ENCODE measurements around the gene MAGEA4. TPM values are rescaled to one million over a fixed set of nuclear protein-coding genes. Genes with fewer than 3 reads are reported as not detected.

The MAGEA4 gene
- total and polyA plus RNA-seq, 2 donors: not detected

- Histone ChIP-seq H3K27me3 (ENCODE audit: control insufficient read depth in 2 of 2, insufficient read depth in 1 of 2, low read length in 1 of 2) (no peaks in the 10 kb centered on the region), H3K4me1 (ENCODE audit: control insufficient read depth in 2 of 2, insufficient read depth in 2 of 2, low read length in 2 of 2) (no peaks in the 10 kb centered on the region), H3K36me3 (ENCODE audit: control insufficient read depth in 2 of 2, insufficient read depth in 2 of 2, low read length in 1 of 2) (no peaks in the 10 kb centered on the region), H3K9me3 (ENCODE audit: control insufficient read depth in 2 of 2, insufficient read depth in 1 of 2, low read length in 1 of 2) (peaks cover 0 to 33% of the 10 kb centered on the region in 2 donors), H3K27ac (ENCODE audit: low read depth in 1 of 2, low read length in 1 of 2) (no peak overlapping the region), H3K4me3 (ENCODE audit: low read length in 2 of 2) (no peak overlapping the region)
- WGBS: 74% methylated on average over 6 of the region's 6 CpGs
- DNase-seq (ENCODE audit: low read depth in 6 of 9, low spot score in 9 of 9): no peak
These were observed 7.8 kb downstream of the MAGEA4 start for GRCh38 chrX:151920530-151920929.

GRCh38 chrX:151921292-151921691 lies 8.6 kb downstream of the MAGEA4 start:
- no peaks in the 10 kb centered on the region for H3K27me3 ChIP-seq (ENCODE audit: control insufficient read depth in 2 of 2, insufficient read depth in 1 of 2, low read length in 1 of 2)
- no peak overlapping the region for H3K27ac ChIP-seq (ENCODE audit: low read depth in 1 of 2, low read length in 1 of 2)
- 97% methylated on average over 10 of the region's 10 CpGs for WGBS
- DNase-seq (ENCODE audit: low read depth in 6 of 9, low spot score in 9 of 9): no peak
- H3K4me3 ChIP-seq (ENCODE audit: low read length in 2 of 2): no peak overlapping the region
- peaks cover 0 to 33% of the 10 kb centered on the region in 2 donors for H3K9me3 ChIP-seq (ENCODE audit: control insufficient read depth in 2 of 2, insufficient read depth in 1 of 2, low read length in 1 of 2)
- H3K4me1 ChIP-seq (ENCODE audit: control insufficient read depth in 2 of 2, insufficient read depth in 2 of 2, low read length in 2 of 2): no peaks in the 10 kb centered on the region
- no peaks in the 10 kb centered on the region for H3K36me3 ChIP-seq (ENCODE audit: control insufficient read depth in 2 of 2, insufficient read depth in 2 of 2, low read length in 1 of 2)

- H3K27ac ChIP-seq (ENCODE audit: low read depth in 1 of 2, low read length in 1 of 2): no peak overlapping the region
- no peaks in the 10 kb centered on the region for H3K4me1 ChIP-seq (ENCODE audit: control insufficient read depth in 2 of 2, insufficient read depth in 2 of 2, low read length in 2 of 2)
- H3K27me3 ChIP-seq (ENCODE audit: control insufficient read depth in 2 of 2, insufficient read depth in 1 of 2, low read length in 1 of 2): no peaks in the 10 kb centered on the region
- no peaks in the 10 kb centered on the region for H3K36me3 ChIP-seq (ENCODE audit: control insufficient read depth in 2 of 2, insufficient read depth in 2 of 2, low read length in 1 of 2)
- H3K4me3 ChIP-seq (ENCODE audit: low read length in 2 of 2): no peak overlapping the region
- 93% methylated on average over 5 of the region's 5 CpGs for WGBS
- peaks cover 0 to 33% of the 10 kb centered on the region in 2 donors for H3K9me3 ChIP-seq (ENCODE audit: control insufficient read depth in 2 of 2, insufficient read depth in 1 of 2, low read length in 1 of 2)
- DNase-seq (ENCODE audit: low read depth in 6 of 9, low spot score in 9 of 9): no peak
These were observed 9.2 kb downstream of the MAGEA4 start for GRCh38 chrX:151921866-151922265.

GRCh38 chrX:151922692-151923091 lies 10.0 kb downstream of the MAGEA4 start:
- WGBS: 97% methylated on average over 5 of the region's 5 CpGs

GRCh38 chrX:151923648-151924047 lies 11.0 kb downstream of the MAGEA4 start:
- H3K27me3 ChIP-seq (ENCODE audit: control insufficient read depth in 2 of 2, insufficient read depth in 1 of 2, low read length in 1 of 2): no peaks in the 10 kb centered on the region
- DNase-seq (ENCODE audit: low read depth in 6 of 9, low spot score in 9 of 9): no peak
- H3K9me3 ChIP-seq (ENCODE audit: control insufficient read depth in 2 of 2, insufficient read depth in 1 of 2, low read length in 1 of 2): peaks cover 0 to 33% of the 10 kb centered on the region in 2 donors
- H3K4me3 ChIP-seq (ENCODE audit: low read length in 2 of 2): no peak overlapping the region
- H3K36me3 ChIP-seq (ENCODE audit: control insufficient read depth in 2 of 2, insufficient read depth in 2 of 2, low read length in 1 of 2): no peaks in the 10 kb centered on the region
- 95% methylated on average over 6 of the region's 6 CpGs for WGBS
- H3K4me1 ChIP-seq (ENCODE audit: control insufficient read depth in 2 of 2, insufficient read depth in 2 of 2, low read length in 2 of 2): no peaks in the 10 kb centered on the region
- H3K27ac ChIP-seq (ENCODE audit: low read depth in 1 of 2, low read length in 1 of 2): no peak overlapping the region

More at GRCh38 chrX:151922692-151923091, 10.0 kb downstream of the MAGEA4 start:
- Histone ChIP-seq H3K27ac (ENCODE audit: low read depth in 1 of 2, low read length in 1 of 2) (no peak overlapping the region), H3K36me3 (ENCODE audit: control insufficient read depth in 2 of 2, insufficient read depth in 2 of 2, low read length in 1 of 2) (no peaks in the 10 kb centered on the region), H3K9me3 (ENCODE audit: control insufficient read depth in 2 of 2, insufficient read depth in 1 of 2, low read length in 1 of 2) (peaks cover 0 to 33% of the 10 kb centered on the region in 2 donors), H3K27me3 (ENCODE audit: control insufficient read depth in 2 of 2, insufficient read depth in 1 of 2, low read length in 1 of 2) (no peaks in the 10 kb centered on the region), H3K4me1 (ENCODE audit: control insufficient read depth in 2 of 2, insufficient read depth in 2 of 2, low read length in 2 of 2) (no peaks in the 10 kb centered on the region), H3K4me3 (ENCODE audit: low read length in 2 of 2) (no peak overlapping the region)
- DNase-seq (ENCODE audit: low read depth in 6 of 9, low spot score in 9 of 9): no peak

- no peak for DNase-seq (ENCODE audit: low read depth in 6 of 9, low spot score in 9 of 9)
- Histone ChIP-seq H3K36me3 (ENCODE audit: control insufficient read depth in 2 of 2, insufficient read depth in 2 of 2, low read length in 1 of 2) (no peaks in the 10 kb centered on the region), H3K27ac (ENCODE audit: low read depth in 1 of 2, low read length in 1 of 2) (no peak overlapping the region), H3K4me3 (ENCODE audit: low read length in 2 of 2) (no peak overlapping the region), H3K27me3 (ENCODE audit: control insufficient read depth in 2 of 2, insufficient read depth in 1 of 2, low read length in 1 of 2) (no peaks in the 10 kb centered on the region), H3K4me1 (ENCODE audit: control insufficient read depth in 2 of 2, insufficient read depth in 2 of 2, low read length in 2 of 2) (no peaks in the 10 kb centered on the region), H3K9me3 (ENCODE audit: control insufficient read depth in 2 of 2, insufficient read depth in 1 of 2, low read length in 1 of 2) (peaks cover 0 to under 1% of the 10 kb centered on the region in 2 donors)
- WGBS: 48% methylated on average over 4 of the region's 4 CpGs
These were observed 16.4 kb downstream of the MAGEA4 start for GRCh38 chrX:151929126-151929525.

DNA sequence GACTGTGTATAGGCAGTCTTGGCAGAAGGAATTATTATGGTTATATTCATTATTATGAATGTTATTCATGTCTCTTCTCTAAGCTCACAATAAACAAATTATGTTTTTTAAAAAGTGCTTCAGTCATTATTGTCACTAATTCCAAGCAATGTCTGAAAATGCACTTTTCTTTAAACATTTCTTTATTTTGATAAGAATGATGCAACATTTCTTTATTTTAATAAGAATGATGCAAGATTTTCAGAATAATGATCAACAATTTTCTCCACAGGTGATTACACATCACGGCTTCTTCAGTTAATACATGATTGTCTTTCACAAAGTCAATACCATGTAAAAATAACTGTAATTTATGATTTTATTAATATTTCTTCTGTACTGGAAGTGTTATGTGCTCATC lies 22.7 kb downstream of the MAGEA4 start:
- WGBS: 94% methylated on average over 1 of the region's 1 CpG
- H3K36me3 ChIP-seq (ENCODE audit: control insufficient read depth in 2 of 2, insufficient read depth in 2 of 2, low read length in 1 of 2): no peaks in the 10 kb centered on the region
- no peaks in the 10 kb centered on the region for H3K4me1 ChIP-seq (ENCODE audit: control insufficient read depth in 2 of 2, insufficient read depth in 2 of 2, low read length in 2 of 2)
- H3K27ac ChIP-seq (ENCODE audit: low read depth in 1 of 2, low read length in 1 of 2): no peak overlapping the region
- no peaks in the 10 kb centered on the region for H3K9me3 ChIP-seq (ENCODE audit: control insufficient read depth in 2 of 2, insufficient read depth in 1 of 2, low read length in 1 of 2)
- no peak overlapping the region for H3K4me3 ChIP-seq (ENCODE audit: low read length in 2 of 2)
- no peak for DNase-seq (ENCODE audit: low read depth in 6 of 9, low spot score in 9 of 9)
- no peaks in the 10 kb centered on the region for H3K27me3 ChIP-seq (ENCODE audit: control insufficient read depth in 2 of 2, insufficient read depth in 1 of 2, low read length in 1 of 2)

DNA sequence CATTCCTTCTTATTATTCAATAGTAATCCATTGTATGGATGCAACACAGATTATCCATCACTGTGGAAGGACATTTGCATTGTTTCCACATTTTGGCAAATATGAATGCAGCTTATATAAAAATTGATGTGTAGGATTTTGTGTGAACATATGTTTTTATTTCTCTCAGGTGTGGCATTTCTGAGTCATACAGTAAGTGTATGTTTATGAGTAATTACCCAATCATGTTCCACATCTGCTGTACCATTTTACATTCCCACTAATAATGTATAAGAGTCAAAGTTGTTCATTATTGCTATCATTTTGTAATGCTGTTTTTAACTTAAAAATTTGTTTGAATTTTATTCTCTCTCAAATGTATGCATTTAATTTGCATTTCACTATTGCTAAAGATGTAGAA lies 25.5 kb downstream of the MAGEA4 start:
- no peak for DNase-seq (ENCODE audit: low read depth in 6 of 9, low spot score in 9 of 9)
- Histone ChIP-seq H3K4me1 (ENCODE audit: control insufficient read depth in 2 of 2, insufficient read depth in 2 of 2, low read length in 2 of 2) (no peaks in the 10 kb centered on the region), H3K4me3 (ENCODE audit: low read length in 2 of 2) (no peak overlapping the region), H3K27me3 (ENCODE audit: control insufficient read depth in 2 of 2, insufficient read depth in 1 of 2, low read length in 1 of 2) (no peaks in the 10 kb centered on the region), H3K9me3 (ENCODE audit: control insufficient read depth in 2 of 2, insufficient read depth in 1 of 2, low read length in 1 of 2) (no peaks in the 10 kb centered on the region), H3K36me3 (ENCODE audit: control insufficient read depth in 2 of 2, insufficient read depth in 2 of 2, low read length in 1 of 2) (no peaks in the 10 kb centered on the region), H3K27ac (ENCODE audit: low read depth in 1 of 2, low read length in 1 of 2) (no peak overlapping the region)

- no peak overlapping the region for H3K27ac ChIP-seq (ENCODE audit: low read depth in 1 of 2, low read length in 1 of 2)
- no peaks in the 10 kb centered on the region for H3K4me1 ChIP-seq (ENCODE audit: control insufficient read depth in 2 of 2, insufficient read depth in 2 of 2, low read length in 2 of 2)
- no peak for DNase-seq (ENCODE audit: low read depth in 6 of 9, low spot score in 9 of 9)
- no peaks in the 10 kb centered on the region for H3K36me3 ChIP-seq (ENCODE audit: control insufficient read depth in 2 of 2, insufficient read depth in 2 of 2, low read length in 1 of 2)
- H3K9me3 ChIP-seq (ENCODE audit: control insufficient read depth in 2 of 2, insufficient read depth in 1 of 2, low read length in 1 of 2): peaks cover 0 to 4% of the 10 kb centered on the region in 2 donors
- no peak overlapping the region for H3K4me3 ChIP-seq (ENCODE audit: low read length in 2 of 2)
- H3K27me3 ChIP-seq (ENCODE audit: control insufficient read depth in 2 of 2, insufficient read depth in 1 of 2, low read length in 1 of 2): no peaks in the 10 kb centered on the region
- WGBS: 96% methylated on average over 15 of the region's 15 CpGs
These were observed 42.0 kb downstream of the MAGEA4 start for GRCh38 chrX:151954730-151955129.

GRCh38 chrX:151958101-151958500 lies 45.4 kb downstream of the MAGEA4 start:
- no peak overlapping the region for H3K27ac ChIP-seq (ENCODE audit: low read depth in 1 of 2, low read length in 1 of 2)
- no peak for DNase-seq (ENCODE audit: low read depth in 6 of 9, low spot score in 9 of 9)
- no peak overlapping the region for H3K4me3 ChIP-seq (ENCODE audit: low read length in 2 of 2)
- no peaks in the 10 kb centered on the region for H3K4me1 ChIP-seq (ENCODE audit: control insufficient read depth in 2 of 2, insufficient read depth in 2 of 2, low read length in 2 of 2)
- H3K9me3 ChIP-seq (ENCODE audit: control insufficient read depth in 2 of 2, insufficient read depth in 1 of 2, low read length in 1 of 2): peaks cover 0 to 4% of the 10 kb centered on the region in 2 donors
- 95% methylated on average over 4 of the region's 4 CpGs for WGBS
- H3K36me3 ChIP-seq (ENCODE audit: control insufficient read depth in 2 of 2, insufficient read depth in 2 of 2, low read length in 1 of 2): no peaks in the 10 kb centered on the region
- H3K27me3 ChIP-seq (ENCODE audit: control insufficient read depth in 2 of 2, insufficient read depth in 1 of 2, low read length in 1 of 2): no peaks in the 10 kb centered on the region

All from thymus (tissue), 11 donors.